GM12878 (cell line): ENCODE measurements around the gene STAT5A. TPM values are rescaled to one million over a fixed set of nuclear protein-coding genes. Genes with fewer than 3 reads are reported as not detected.

Experiments used
- CEBPZ ChIP-seq: fragments of 150-350 bp; IDR thresholded peaks from 2 replicates; pipeline ENCODE4 v1.6.1; 2016; ENCODE audit warnings: low read depth, low read length
- CHD2 ChIP-seq: IDR thresholded peaks from 2 replicates; pipeline ENCODE4 v1.6.1; 2011; ENCODE audit warnings: low read depth, low read length, improper control_type of control experiment, borderline replicate concordance
- CREM ChIP-seq: IDR thresholded peaks from 2 replicates; pipeline ENCODE4 v1.6.1; 2014; ENCODE audit warnings: antibody characterized with exemption, low read depth
- HDAC6 ChIP-seq: fragments of 200-600 bp; sonication (generic); IDR thresholded peaks from one replicate; pipeline ENCODE4 v1.8.0; 2017; ENCODE audit warnings: antibody characterized with exemption; ENCODE audit not compliant: unreplicated experiment
- HSF1 ChIP-seq: fragments of 150-350 bp; IDR thresholded peaks from 2 replicates; pipeline ENCODE4 v1.6.1; 2014; ENCODE audit warnings: mild to moderate bottlenecking, low read depth, low read length
- IKZF1 ChIP-seq: fragments of 450-650 bp; conservative IDR thresholded peaks from 2 replicates; pipeline ENCODE4 v1.6.1; 2017; ENCODE audit warnings: antibody characterized with exemption, mild to moderate bottlenecking
- NBN ChIP-seq: fragments of 450-650 bp; IDR thresholded peaks from 2 replicates; pipeline ENCODE4 v1.6.1; 2016
- NR2C1 ChIP-seq: fragments of 450-650 bp; IDR thresholded peaks from 2 replicates; pipeline ENCODE4 v1.6.1; 2017; ENCODE audit warnings: antibody characterized with exemption, mild to moderate bottlenecking, moderate library complexity
- NR2C2 ChIP-seq: IDR thresholded peaks from 2 replicates; pipeline ENCODE4 v1.6.1; 2011; ENCODE audit warnings: borderline replicate concordance, low read depth; ENCODE audit not compliant: control insufficient read depth, insufficient read length
- SRF ChIP-seq, 2 experiments: IDR thresholded peaks; 2 replicates each; pipeline ENCODE4 v1.6.1; 2011; ENCODE audit warnings: low read depth in 2 of 2, low read length in 2 of 2, mild to moderate bottlenecking in 1 of 2, moderate library complexity in 1 of 2
- USF1 ChIP-seq: IDR thresholded peaks from 2 replicates; pipeline ENCODE4 v1.6.1; 2011; ENCODE audit warnings: borderline replicate concordance, low read depth, mild to moderate bottlenecking, moderate library complexity, mixed read lengths, low read length; ENCODE audit not compliant: insufficient read depth; ENCODE audit errors: extremely low read length
- polyA plus RNA-seq, 11 experiments: library from polyadenylated mRNA; depleted of rRNA in 4 of 11; unstranded in 6 of 11; stranded (reverse) in 5 of 11; fragments of >200 nt; fragmentation: Nextera tagmentation in 4 of 11; fragmentation: Illumina TruSeq in 1 of 11; extraction: Ambion mirVana in 4 of 11; extraction: Trizol in 1 of 11; gene quantifications; 1 replicate in 1 of 11; 2 replicates in 10 of 11; pipeline versions ENCODE4 v1.2.1 to v1.2.3, GENCODE V29; 2011 to 2016; ENCODE audit warnings: inconsistent platforms in 2 of 11, missing spikeins in 2 of 11, low read depth in 1 of 11
- total RNA-seq, 4 experiments: library from RNA; depleted of rRNA in 3 of 4; stranded (reverse); fragments of >200 nt in 3 of 4; fragmentation: Illumina TruSeq in 1 of 4; extraction: Trizol in 1 of 4; gene quantifications; 2 replicates each; pipeline versions ENCODE4 v1.2.1 to v1.2.3, GENCODE V29; 2013 to 2021

STAT5A gene
- total and polyA plus RNA-seq, 10 of the 15 experiments (the other 5 are each of a cell fraction or from before 2014, with no cell fraction given): 14.8 to 86.4 (median 41.5) TPM

- TF ChIP-seq CEBPZ (no peak), HSF1 (no peak), CREM (no peak), NR2C1 (no peak), IKZF1 (no peak), SRF (IDR thresholded peaks at IDR 0.05; ENCODE audit: low read depth in 2 of 2, low read length in 2 of 2) (no peak), NBN (no peak), NR2C2 (no peak), USF1 (no peak), HDAC6 (no peak), CHD2 (no peak)
Measured at GRCh38 chr17:42286411-42287221, 1.7 kb upstream of the STAT5A start (continued).
